ENCODE measurements around the gene SELENOK. TPM values are rescaled to one million over a fixed set of nuclear protein-coding genes. Genes with fewer than 3 reads are reported as not detected.

SELENOK gene
- total RNA-seq, 1 donor from 2014 or later, result 55.0 TPM

GRCh38 chr3:53844262-53845102 is 47.2 kb downstream of the SELENOK start:
- H3K27me3 ChIP-seq, result no peaks in the 10 kb centered on the region
- intact Hi-C loops (cut with DNase I), result no loop called here
- no peak overlapping the region for H3K4me3 ChIP-seq
- peaks cover 18% of the 10 kb centered on the region for H3K4me1 ChIP-seq
- TF ChIP-seq CTCF (IDR thresholded peaks at IDR 0.05) (no peak), POLR2AphosphoS5 (IDR thresholded peaks at IDR 0.05; ENCODE audit: insufficient read depth in 1 of 2, low read depth in 1 of 2) (no peak), POLR2A (IDR thresholded peaks at IDR 0.05) (no peak)
- DNase-seq (ENCODE audit: extremely low spot score in 2 of 2), result no peak
- no peaks in the 10 kb centered on the region for H3K9me3 ChIP-seq
- no peaks in the 10 kb centered on the region for H3K36me3 ChIP-seq
- peak overlapping the region; percentile 2 for H3K27ac ChIP-seq

GRCh38 chr3:53843195-53844177 is 48.2 kb downstream of the SELENOK start:
- no peak for DNase-seq (ENCODE audit: extremely low spot score in 2 of 2)
- Histone ChIP-seq H3K9me3 (no peaks in the 10 kb centered on the region), H3K27ac (peak overlapping the region; percentile 37), H3K27me3 (no peaks in the 10 kb centered on the region), H3K36me3 (no peaks in the 10 kb centered on the region), H3K4me1 (peaks cover 18% of the 10 kb centered on the region), H3K4me3 (no peak overlapping the region)
- TF ChIP-seq POLR2AphosphoS5 (IDR thresholded peaks at IDR 0.05; ENCODE audit: insufficient read depth in 1 of 2, low read depth in 1 of 2), result no peak
- TF ChIP-seq POLR2A (IDR thresholded peaks at IDR 0.05), result no peak
- no peak for TF ChIP-seq CTCF (IDR thresholded peaks at IDR 0.05)
- intact Hi-C loops (cut with DNase I), result no loop called here

GRCh38 chr3:53842436-53843194 is 49.0 kb downstream of the SELENOK start:
- peaks cover 18% of the 10 kb centered on the region for H3K4me1 ChIP-seq
- no peak overlapping the region for H3K4me3 ChIP-seq
- intact Hi-C loops (cut with DNase I), result no loop called here
- H3K27ac ChIP-seq, result no peak overlapping the region
- no peaks in the 10 kb centered on the region for H3K9me3 ChIP-seq
- DNase-seq (ENCODE audit: extremely low spot score in 2 of 2), result no peak
- TF ChIP-seq CTCF (IDR thresholded peaks at IDR 0.05) (no peak), POLR2AphosphoS5 (IDR thresholded peaks at IDR 0.05; ENCODE audit: insufficient read depth in 1 of 2, low read depth in 1 of 2) (no peak), POLR2A (IDR thresholded peaks at IDR 0.05) (no peak)
- H3K27me3 ChIP-seq, result no peaks in the 10 kb centered on the region
- H3K36me3 ChIP-seq, result no peaks in the 10 kb centered on the region

DNA sequence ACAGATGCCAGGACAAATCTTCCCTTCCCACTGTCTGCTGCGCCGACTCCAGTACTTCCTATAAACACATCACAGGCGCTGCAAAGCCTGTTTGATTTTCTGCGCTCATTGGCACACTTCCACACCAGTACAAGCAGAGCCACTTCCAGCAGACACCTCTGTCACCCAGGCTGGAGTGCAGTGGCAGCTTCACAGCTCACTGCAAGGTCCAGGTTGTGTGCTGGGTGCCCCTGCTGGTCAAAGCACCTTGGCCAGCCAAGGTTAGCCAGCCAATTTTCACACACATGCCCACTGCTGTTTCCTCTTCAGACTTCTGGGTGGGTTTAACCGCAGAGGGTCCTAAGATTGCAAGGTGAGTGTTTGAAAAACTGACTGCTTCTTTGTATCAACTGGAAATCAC is 50.4 kb downstream of the SELENOK start:
- H3K4me1 ChIP-seq, result peaks cover 9% of the 10 kb centered on the region
- no peaks in the 10 kb centered on the region for H3K36me3 ChIP-seq
- no peaks in the 10 kb centered on the region for H3K27me3 ChIP-seq
- no peak overlapping the region for H3K27ac ChIP-seq
- no peak for TF ChIP-seq CTCF (IDR thresholded peaks at IDR 0.05)
- no peak for TF ChIP-seq POLR2AphosphoS5 (IDR thresholded peaks at IDR 0.05; ENCODE audit: insufficient read depth in 1 of 2, low read depth in 1 of 2)
- TF ChIP-seq POLR2A (IDR thresholded peaks at IDR 0.05), result no peak
- H3K9me3 ChIP-seq, result no peaks in the 10 kb centered on the region
- no peak for DNase-seq (ENCODE audit: extremely low spot score in 2 of 2)
- intact Hi-C loops (cut with DNase I), result no loop called here
- no peak overlapping the region for H3K4me3 ChIP-seq
